HG03066 (cell line): ENCODE measurements around the gene ROBO4.

Experiments
- ATAC-seq: cut with Tn5 transposase; IDR thresholded peaks from one replicate; pipeline ENCODE4 v1.9.1; 2021; ENCODE audit warnings: low read depth; ENCODE audit not compliant: unreplicated experiment

The ROBO4 gene

GRCh38 chr11:124875401-124875800, 22.3 kb downstream of the ROBO4 start:
- no peak for ATAC-seq

GRCh38 chr11:124874571-124875255, 23.0 kb downstream of the ROBO4 start:
- no peak for ATAC-seq

- no peak for ATAC-seq
Observed at GRCh38 chr11:124873951-124874350, 23.7 kb downstream of the ROBO4 start.

GRCh38 chr11:124872741-124873140, 24.9 kb downstream of the ROBO4 start:
- no peak for ATAC-seq

GRCh38 chr11:124872280-124872679, 25.4 kb downstream of the ROBO4 start:
- no peak for ATAC-seq

GRCh38 chr11:124870430-124870829, 27.2 kb downstream of the ROBO4 start:
- no peak for ATAC-seq

GRCh38 chr11:124869856-124870387, 27.7 kb downstream of the ROBO4 start:
- no peak for ATAC-seq

- ATAC-seq = no peak
Observed at GRCh38 chr11:124869331-124869730, 28.3 kb downstream of the ROBO4 start.

GRCh38 chr11:124868331-124869274, 29.1 kb downstream of the ROBO4 start:
- no peak for ATAC-seq

GRCh38 chr11:124867700-124868099, 30.0 kb downstream of the ROBO4 start:
- no peak for ATAC-seq

GRCh38 chr11:124865902-124866851, 31.5 kb downstream of the ROBO4 start:
- no peak for ATAC-seq

- ATAC-seq = no peak
Observed at GRCh38 chr11:124865181-124865901, 32.3 kb downstream of the ROBO4 start, which contains the start of gene ROBO3. TSS of gene ROBO3 (plus strand) at chr11:124865432. CDS start at chr11:124865578, 146 bp downstream.

- ATAC-seq = no peak
Observed at GRCh38 chr11:124864892-124865180, 32.8 kb downstream of the ROBO4 start.

- ATAC-seq = no peak
Observed at GRCh38 chr11:124864176-124864891, 33.3 kb downstream of the ROBO4 start.

- no peak for ATAC-seq
Observed at GRCh38 chr11:124863826-124864165, 33.9 kb downstream of the ROBO4 start.

GRCh38 chr11:124863137-124863825, 34.4 kb downstream of the ROBO4 start:
- no peak for ATAC-seq

GRCh38 chr11:124861670-124862069, 36.0 kb downstream of the ROBO4 start:
- no peak for ATAC-seq

- no peak for ATAC-seq
Observed at GRCh38 chr11:124859171-124859570, 38.5 kb downstream of the ROBO4 start.
